Smooth muscle cell (in vitro differentiated cells): ENCODE measurements around the gene COMMD10. TPM values are rescaled to one million over a fixed set of nuclear protein-coding genes. Genes with fewer than 3 reads are reported as not detected.

Source experiments
- DNase-seq: peaks from one replicate; lab custom pipeline; 2025; ENCODE audit not compliant: unreplicated experiment; lab: John Stamatoyannopoulos, UW
- H2AFZ ChIP-seq: fragments of 200-600 bp; sonication (generic); 2 replicates; pipeline ENCODE4 v1.6.0; 2016; ENCODE audit warnings: antibody characterized with exemption, low read depth, mild to moderate bottlenecking
- H3F3A ChIP-seq: fragments of 200-600 bp; sonication (generic); 2 replicates; pipeline ENCODE4 v1.6.0; 2017; ENCODE audit warnings: antibody characterized with exemption, low read depth
- H3K27ac ChIP-seq: fragments of 200-600 bp; sonication (generic); 2 replicates; pipeline ENCODE4 v1.5.1; 2016; ENCODE audit warnings: low read depth, mild to moderate bottlenecking
- H3K27me3 ChIP-seq: fragments of 200-600 bp; sonication (generic); 2 replicates; pipeline ENCODE4 v1.6.1; 2016; ENCODE audit warnings: low read depth, mild to moderate bottlenecking
- H3K36me3 ChIP-seq: fragments of 200-600 bp; sonication (generic); 2 replicates; pipeline ENCODE4 v1.5.1; 2016; ENCODE audit warnings: low read depth
- H3K4me1 ChIP-seq: fragments of 200-600 bp; sonication (generic); 2 replicates; pipeline ENCODE4 v1.5.1; 2016; ENCODE audit warnings: low read depth
- H3K4me2 ChIP-seq: fragments of 200-600 bp; sonication (generic); 2 replicates; pipeline ENCODE4 v1.6.0; 2016; ENCODE audit warnings: mild to moderate bottlenecking
- H3K4me3 ChIP-seq: fragments of 200-600 bp; sonication (generic); 2 replicates; pipeline ENCODE4 v1.5.1; 2016; ENCODE audit warnings: mild to moderate bottlenecking
- H3K79me2 ChIP-seq: fragments of 200-600 bp; sonication (generic); 2 replicates; pipeline ENCODE4 v1.6.0; 2016; ENCODE audit warnings: low read depth, mild to moderate bottlenecking
- H3K9ac ChIP-seq: fragments of 200-600 bp; sonication (generic); 2 replicates; pipeline ENCODE4 v1.6.0; 2016; ENCODE audit warnings: low read depth
- H3K9me3 ChIP-seq: fragments of 200-600 bp; sonication (generic); replicated peaks from 2 replicates; pipeline ENCODE4 v1.5.1; 2016; ENCODE audit warnings: low read depth
- H4K20me1 ChIP-seq: fragments of 200-600 bp; sonication (generic); 2 replicates; pipeline ENCODE4 v1.6.0; 2016; ENCODE audit warnings: low read depth
- CTCF ChIP-seq: fragments of 200-600 bp; sonication (generic); IDR thresholded peaks from 2 replicates; pipeline ENCODE4 v1.5.1; 2017; ENCODE audit warnings: borderline replicate concordance, mild to moderate bottlenecking, antibody characterized with exemption; ENCODE audit not compliant: insufficient read depth, poor library complexity, severe bottlenecking
- WGBS: methylation state at CpG from one replicate; pipeline ENCODE4 v1.1.7; 2016; ENCODE audit warnings: low lambda C conversion rate; 5-methylcytosine and 5-hydroxymethylcytosine counted together
- polyA plus RNA-seq: library from polyadenylated mRNA; unstranded; fragments of >200 nt; fragmentation: Nextera tagmentation; extraction: Ambion mirVana; gene quantifications from 2 replicates; pipeline ENCODE4 v1.2.1, GENCODE V29; 2016
- total RNA-seq: library from RNA; depleted of rRNA; stranded (reverse); fragments of >200 nt; gene quantifications from 2 replicates; pipeline ENCODE4 v1.2.3, GENCODE V29; 2014

The COMMD10 gene
- total and polyA plus RNA-seq, 2 experiments from 2014 or later = 28.4 to 40.4 TPM

- H3K9ac ChIP-seq = no peak overlapping the region
- H3K27me3 ChIP-seq = no peaks in the 10 kb centered on the region
- no peaks in the 10 kb centered on the region for H3K36me3 ChIP-seq
- no peaks in the 10 kb centered on the region for H3K79me2 ChIP-seq
- 96% methylated on average over 2 of the region's 2 CpGs for WGBS
- no peaks in the 10 kb centered on the region for H4K20me1 ChIP-seq
- H3K4me3 ChIP-seq = no peak overlapping the region
- H3K9me3 ChIP-seq = no peaks in the 10 kb centered on the region
- H3F3A ChIP-seq = no peaks in the 10 kb centered on the region
- no peak overlapping the region for H3K27ac ChIP-seq
- TF ChIP-seq CTCF = no peak
- DNase-seq = no peak
- H2AFZ ChIP-seq = no peak overlapping the region
- no peaks in the 10 kb centered on the region for H3K4me1 ChIP-seq
- no peak overlapping the region for H3K4me2 ChIP-seq
Measured at GRCh38 chr5:116144991-116145390, 60.2 kb downstream of the COMMD10 start.

GRCh38 chr5:116145416-116145815 lies 60.6 kb downstream of the COMMD10 start:
- 80% methylated on average over 3 of the region's 3 CpGs for WGBS
- H3K9ac ChIP-seq = no peak overlapping the region
- H4K20me1 ChIP-seq = no peaks in the 10 kb centered on the region
- no peaks in the 10 kb centered on the region for H3K79me2 ChIP-seq
- DNase-seq = no peak
- H3K4me3 ChIP-seq = no peak overlapping the region
- no peak for TF ChIP-seq CTCF
- H3K36me3 ChIP-seq = no peaks in the 10 kb centered on the region
- no peaks in the 10 kb centered on the region for H3K27me3 ChIP-seq
- H3K4me2 ChIP-seq = no peak overlapping the region
- H3K27ac ChIP-seq = no peak overlapping the region
- H3F3A ChIP-seq = no peaks in the 10 kb centered on the region
- no peaks in the 10 kb centered on the region for H3K9me3 ChIP-seq
- no peak overlapping the region for H2AFZ ChIP-seq
- H3K4me1 ChIP-seq = no peaks in the 10 kb centered on the region

GRCh38 chr5:116152169-116152568 lies 67.3 kb downstream of the COMMD10 start:
- H3K4me3 ChIP-seq = no peak overlapping the region
- no peaks in the 10 kb centered on the region for H3F3A ChIP-seq
- no peaks in the 10 kb centered on the region for H3K9me3 ChIP-seq
- no peak overlapping the region for H2AFZ ChIP-seq
- no peaks in the 10 kb centered on the region for H3K27me3 ChIP-seq
- no peak for DNase-seq
- no peak overlapping the region for H3K4me2 ChIP-seq
- TF ChIP-seq CTCF = no peak
- no peak overlapping the region for H3K9ac ChIP-seq
- no peak overlapping the region for H3K27ac ChIP-seq
- no peaks in the 10 kb centered on the region for H3K4me1 ChIP-seq
- H3K79me2 ChIP-seq = no peaks in the 10 kb centered on the region
- H4K20me1 ChIP-seq = no peaks in the 10 kb centered on the region
- no peaks in the 10 kb centered on the region for H3K36me3 ChIP-seq

- Histone ChIP-seq H4K20me1 (no peaks in the 10 kb centered on the region), H3F3A (no peaks in the 10 kb centered on the region), H3K4me2 (no peak overlapping the region), H3K27ac (no peak overlapping the region), H3K27me3 (no peaks in the 10 kb centered on the region), H3K4me1 (no peaks in the 10 kb centered on the region), H3K9me3 (no peaks in the 10 kb centered on the region), H3K4me3 (no peak overlapping the region), H3K36me3 (no peaks in the 10 kb centered on the region), H3K9ac (no peak overlapping the region), H2AFZ (no peak overlapping the region), H3K79me2 (no peaks in the 10 kb centered on the region)
- no peak for TF ChIP-seq CTCF
- WGBS = 63% methylated on average over 2 of the region's 2 CpGs
- no peak for DNase-seq
Measured at GRCh38 chr5:116153687-116154174, 68.9 kb downstream of the COMMD10 start.
